NCI-H2081 treated with DMSO at 0.1 percent for 48 hours (cell line): ENCODE measurements around the gene SOX2.
A peak's percentile ranks its signal among the peaks of the same experiment; 100 is the strongest.
"Not testable (repeated sequence)": the region's sequence is repeated elsewhere in the genome, so short reads cannot be mapped to it uniquely, and the experiment has no call there.

Experiments used
- DNase-seq: peaks from one replicate; lab custom pipeline; 2025; lab: John Stamatoyannopoulos, UW

The SOX2 gene

GRCh38 chr3:181757694-181758306 lies 46.1 kb downstream of the SOX2 start:
- DNase-seq, result peak; percentile 50

GRCh38 chr3:181761906-181762305 lies 50.2 kb downstream of the SOX2 start:
- no peak for DNase-seq

- not testable (repeated sequence) for DNase-seq
These were observed 52.3 kb downstream of the SOX2 start for GRCh38 chr3:181764033-181764432.
